Measurements from ENCODE around the gene TTYH3.

DNA sequence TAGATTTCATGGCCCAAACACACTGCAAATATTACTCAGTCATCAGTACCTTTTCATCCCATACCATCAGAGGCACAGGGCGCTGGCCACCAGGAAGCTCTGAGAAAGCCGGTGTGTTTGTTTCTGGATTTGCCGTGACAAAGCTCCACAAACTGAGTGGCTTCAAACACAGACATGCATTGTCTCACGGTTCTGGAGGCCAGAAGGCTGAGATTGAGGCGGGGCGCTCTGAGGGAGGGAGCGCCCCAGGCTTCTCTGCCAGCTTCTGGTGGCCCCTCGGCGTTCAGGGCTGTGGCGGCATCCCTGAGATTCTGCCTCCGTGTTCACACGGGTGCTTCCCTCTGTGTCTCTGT, 3.7 kb upstream of the TTYH3 start:
- no peak for TF ChIP-seq POLR2A (IDR thresholded peaks at IDR 0.05)
- TF ChIP-seq, protein P1, sequence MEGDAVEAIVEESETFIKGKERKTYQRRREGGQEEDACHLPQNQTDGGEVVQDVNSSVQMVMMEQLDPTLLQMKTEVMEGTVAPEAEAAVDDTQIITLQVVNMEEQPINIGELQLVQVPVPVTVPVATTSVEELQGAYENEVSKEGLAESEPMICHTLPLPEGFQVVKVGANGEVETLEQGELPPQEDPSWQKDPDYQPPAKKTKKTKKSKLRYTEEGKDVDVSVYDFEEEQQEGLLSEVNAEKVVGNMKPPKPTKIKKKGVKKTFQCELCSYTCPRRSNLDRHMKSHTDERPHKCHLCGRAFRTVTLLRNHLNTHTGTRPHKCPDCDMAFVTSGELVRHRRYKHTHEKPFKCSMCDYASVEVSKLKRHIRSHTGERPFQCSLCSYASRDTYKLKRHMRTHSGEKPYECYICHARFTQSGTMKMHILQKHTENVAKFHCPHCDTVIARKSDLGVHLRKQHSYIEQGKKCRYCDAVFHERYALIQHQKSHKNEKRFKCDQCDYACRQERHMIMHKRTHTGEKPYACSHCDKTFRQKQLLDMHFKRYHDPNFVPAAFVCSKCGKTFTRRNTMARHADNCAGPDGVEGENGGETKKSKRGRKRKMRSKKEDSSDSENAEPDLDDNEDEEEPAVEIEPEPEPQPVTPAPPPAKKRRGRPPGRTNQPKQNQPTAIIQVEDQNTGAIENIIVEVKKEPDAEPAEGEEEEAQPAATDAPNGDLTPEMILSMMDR (IDR thresholded peaks at IDR 0.05), result no peak

Data from right lobe of liver (tissue), 4 donors.